Osteoblast (primary cell): Measurements from ENCODE around the gene RAD51B. TPM values are rescaled to one million over a fixed set of nuclear protein-coding genes. Genes with fewer than 3 reads are reported as not detected.

ENCODE experiments used
- DNase-seq: peaks from one replicate; pipeline ENCODE4 v3.0.0; 2011; ENCODE audit warnings: low spot score, mixed read lengths; ENCODE audit not compliant: insufficient read length; ENCODE audit errors: missing footprints
- H2AFZ ChIP-seq: 2 replicates; pipeline ENCODE4 v1.6.0; 2011; ENCODE audit warnings: mild to moderate bottlenecking, low read length
- H3K27ac ChIP-seq: 2 replicates; pipeline ENCODE4 v1.5.1; 2011; ENCODE audit warnings: mild to moderate bottlenecking, low read depth, low read length, moderate library complexity
- H3K27me3 ChIP-seq: 2 replicates; pipeline ENCODE4 v1.6.0; 2012; ENCODE audit warnings: mild to moderate bottlenecking, control low read depth, inconsistent platforms, low read length, moderate library complexity; ENCODE audit not compliant: insufficient read depth
- H3K36me3 ChIP-seq: 2 replicates; pipeline ENCODE4 v1.5.1; 2011; ENCODE audit warnings: mild to moderate bottlenecking, low read length, control low read depth, moderate library complexity; ENCODE audit not compliant: insufficient read depth
- H3K4me1 ChIP-seq: 2 replicates; pipeline ENCODE4 v1.5.1; 2011; ENCODE audit warnings: mild to moderate bottlenecking, low read length, control low read depth, moderate library complexity; ENCODE audit not compliant: insufficient read depth
- H3K4me2 ChIP-seq: 2 replicates; pipeline ENCODE4 v1.6.0; 2011; ENCODE audit warnings: mild to moderate bottlenecking, low read length; ENCODE audit not compliant: insufficient read depth
- H3K4me3 ChIP-seq: fragments of 200-600 bp; sonication (generic); 3 replicates; pipeline ENCODE4 v1.5.1; 2012; ENCODE audit warnings: mild to moderate bottlenecking, low read length, inconsistent platforms; ENCODE audit not compliant: insufficient read depth
- H3K79me2 ChIP-seq: 2 replicates; pipeline ENCODE4 v1.6.0; 2012; ENCODE audit warnings: mild to moderate bottlenecking, low read length, control low read depth, inconsistent platforms; ENCODE audit not compliant: insufficient read depth
- H3K9me3 ChIP-seq: 2 replicates; pipeline ENCODE4 v1.5.1; 2011; ENCODE audit warnings: low read depth, low read length, control low read depth
- H4K20me1 ChIP-seq: 2 replicates; pipeline ENCODE4 v1.6.0; 2012; ENCODE audit warnings: mild to moderate bottlenecking, low read length, control low read depth; ENCODE audit not compliant: insufficient read depth
- total RNA-seq: library from RNA; depleted of rRNA; stranded (reverse); fragments of >200 nt; gene quantifications from 2 replicates; pipeline ENCODE4 v1.2.3, GENCODE V29; 2012
- TF ChIP-seq, protein P1 (sequence below): IDR thresholded peaks from 2 replicates; pipeline ENCODE4 v1.5.1; 2011; ENCODE audit warnings: mild to moderate bottlenecking, low read depth, low read length, moderate library complexity; ENCODE audit errors: extremely low read depth

The RAD51B gene
- total RNA-seq, 1 donor, result 13.8 TPM

GRCh38 chr14:68486809-68487208 is 667.2 kb downstream of the RAD51B start:
- H3K4me2 ChIP-seq, result no peak overlapping the region
- no peak for DNase-seq
- H3K27ac ChIP-seq, result no peak overlapping the region
- no peaks in the 10 kb centered on the region for H3K27me3 ChIP-seq
- no peaks in the 10 kb centered on the region for H3K9me3 ChIP-seq
- no peaks in the 10 kb centered on the region for H3K79me2 ChIP-seq
- H3K4me1 ChIP-seq, result peaks cover 18% of the 10 kb centered on the region
- H4K20me1 ChIP-seq, result no peaks in the 10 kb centered on the region
- no peak overlapping the region for H2AFZ ChIP-seq
- no peaks in the 10 kb centered on the region for H3K36me3 ChIP-seq
- TF ChIP-seq, protein P1, sequence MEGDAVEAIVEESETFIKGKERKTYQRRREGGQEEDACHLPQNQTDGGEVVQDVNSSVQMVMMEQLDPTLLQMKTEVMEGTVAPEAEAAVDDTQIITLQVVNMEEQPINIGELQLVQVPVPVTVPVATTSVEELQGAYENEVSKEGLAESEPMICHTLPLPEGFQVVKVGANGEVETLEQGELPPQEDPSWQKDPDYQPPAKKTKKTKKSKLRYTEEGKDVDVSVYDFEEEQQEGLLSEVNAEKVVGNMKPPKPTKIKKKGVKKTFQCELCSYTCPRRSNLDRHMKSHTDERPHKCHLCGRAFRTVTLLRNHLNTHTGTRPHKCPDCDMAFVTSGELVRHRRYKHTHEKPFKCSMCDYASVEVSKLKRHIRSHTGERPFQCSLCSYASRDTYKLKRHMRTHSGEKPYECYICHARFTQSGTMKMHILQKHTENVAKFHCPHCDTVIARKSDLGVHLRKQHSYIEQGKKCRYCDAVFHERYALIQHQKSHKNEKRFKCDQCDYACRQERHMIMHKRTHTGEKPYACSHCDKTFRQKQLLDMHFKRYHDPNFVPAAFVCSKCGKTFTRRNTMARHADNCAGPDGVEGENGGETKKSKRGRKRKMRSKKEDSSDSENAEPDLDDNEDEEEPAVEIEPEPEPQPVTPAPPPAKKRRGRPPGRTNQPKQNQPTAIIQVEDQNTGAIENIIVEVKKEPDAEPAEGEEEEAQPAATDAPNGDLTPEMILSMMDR, result no peak
- no peak overlapping the region for H3K4me3 ChIP-seq

GRCh38 chr14:68487805-68488590 is 668.4 kb downstream of the RAD51B start:
- Histone ChIP-seq H3K36me3 (no peaks in the 10 kb centered on the region), H3K79me2 (no peaks in the 10 kb centered on the region), H3K27me3 (no peaks in the 10 kb centered on the region), H3K4me1 (peaks cover 18% of the 10 kb centered on the region), H4K20me1 (no peaks in the 10 kb centered on the region), H3K27ac (peak overlapping the region; percentile 73), H3K9me3 (no peaks in the 10 kb centered on the region), H3K4me2 (peak overlapping the region; percentile 2), H3K4me3 (no peak overlapping the region), H2AFZ (no peak overlapping the region)
- TF ChIP-seq, protein P1, result no peak
- peak; percentile 93 for DNase-seq

DNA sequence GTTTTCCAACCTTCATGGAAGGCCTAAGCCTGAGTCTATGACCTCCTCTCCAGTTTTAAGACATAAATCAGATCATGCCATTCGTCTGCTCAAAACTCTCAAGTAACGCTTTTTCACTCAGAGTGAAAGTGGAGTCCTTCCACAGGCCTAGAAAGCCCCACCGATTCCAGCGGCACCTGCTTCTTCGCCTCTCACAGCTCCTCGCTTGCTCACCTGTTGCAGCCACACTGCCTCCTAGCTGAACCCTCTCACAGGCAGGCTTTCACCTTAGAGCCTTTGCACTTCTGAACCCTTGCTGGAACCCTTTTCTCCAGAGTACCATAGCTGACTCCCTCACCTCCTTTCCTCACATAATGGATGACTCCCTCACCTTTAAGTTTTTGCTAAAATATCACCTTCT is 672.2 kb downstream of the RAD51B start:
- no peaks in the 10 kb centered on the region for H4K20me1 ChIP-seq
- no peak overlapping the region for H3K27ac ChIP-seq
- no peak overlapping the region for H3K4me2 ChIP-seq
- no peak for DNase-seq
- no peak overlapping the region for H2AFZ ChIP-seq
- peaks cover 14% of the 10 kb centered on the region for H3K4me1 ChIP-seq
- H3K27me3 ChIP-seq, result no peaks in the 10 kb centered on the region
- H3K36me3 ChIP-seq, result no peaks in the 10 kb centered on the region
- H3K79me2 ChIP-seq, result no peaks in the 10 kb centered on the region
- H3K9me3 ChIP-seq, result no peaks in the 10 kb centered on the region
- no peak overlapping the region for H3K4me3 ChIP-seq
- TF ChIP-seq, protein P1, result no peak

GRCh38 chr14:68492381-68493151 is 673.0 kb downstream of the RAD51B start:
- no peaks in the 10 kb centered on the region for H3K79me2 ChIP-seq
- no peak for DNase-seq
- H3K4me3 ChIP-seq, result no peak overlapping the region
- no peaks in the 10 kb centered on the region for H3K9me3 ChIP-seq
- no peaks in the 10 kb centered on the region for H4K20me1 ChIP-seq
- H2AFZ ChIP-seq, result no peak overlapping the region
- H3K4me2 ChIP-seq, result no peak overlapping the region
- H3K36me3 ChIP-seq, result no peaks in the 10 kb centered on the region
- H3K4me1 ChIP-seq, result peaks cover 14% of the 10 kb centered on the region
- TF ChIP-seq, protein P1, result no peak
- H3K27me3 ChIP-seq, result no peaks in the 10 kb centered on the region
- H3K27ac ChIP-seq, result no peak overlapping the region
